ENCODE results near the gene KIAA0825. TPM values are rescaled to one million over a fixed set of nuclear protein-coding genes. Genes with fewer than 3 reads are reported as not detected.
"Not testable (repeated sequence)": the region's sequence is repeated elsewhere in the genome, so short reads cannot be mapped to it uniquely, and the experiment has no call there.

KIAA0825 gene
- polyA plus RNA-seq, 4 donors, result 4.2 to 5.4 (median 5.0) TPM

GRCh38 chr5:94388773-94389514 lies 229.5 kb downstream of the KIAA0825 start:
- DNase-seq (ENCODE audit: low read depth in 4 of 4, low spot score in 3 of 4), result no peak

- no peak for DNase-seq (ENCODE audit: low read depth in 4 of 4, low spot score in 3 of 4)
These were observed 232.6 kb downstream of the KIAA0825 start for GRCh38 chr5:94385767-94386166.

GRCh38 chr5:94378062-94378461 lies 240.3 kb downstream of the KIAA0825 start:
- no peak for DNase-seq (ENCODE audit: low read depth in 4 of 4, low spot score in 3 of 4)

GRCh38 chr5:94376672-94377345 lies 241.6 kb downstream of the KIAA0825 start:
- no peak for DNase-seq (ENCODE audit: low read depth in 4 of 4, low spot score in 3 of 4)

- no peak for DNase-seq (ENCODE audit: low read depth in 4 of 4, low spot score in 3 of 4)
These were observed 242.6 kb downstream of the KIAA0825 start for GRCh38 chr5:94375801-94376200.

GRCh38 chr5:94374336-94374735 lies 244.1 kb downstream of the KIAA0825 start:
- DNase-seq (ENCODE audit: low read depth in 4 of 4, low spot score in 3 of 4), result no peak

GRCh38 chr5:94367900-94368299 lies 250.5 kb downstream of the KIAA0825 start:
- DNase-seq (ENCODE audit: low read depth in 4 of 4, low spot score in 3 of 4), result no peak

GRCh38 chr5:94366811-94367210 lies 251.6 kb downstream of the KIAA0825 start:
- DNase-seq (ENCODE audit: low read depth in 4 of 4, low spot score in 3 of 4), result no peak

GRCh38 chr5:94362857-94363256 lies 255.5 kb downstream of the KIAA0825 start:
- no peak for DNase-seq (ENCODE audit: low read depth in 4 of 4, low spot score in 3 of 4)

GRCh38 chr5:94361832-94362796 lies 256.3 kb downstream of the KIAA0825 start:
- DNase-seq (ENCODE audit: low read depth in 4 of 4, low spot score in 3 of 4), result no peak

- no peak for DNase-seq (ENCODE audit: low read depth in 4 of 4, low spot score in 3 of 4)
These were observed 257.2 kb downstream of the KIAA0825 start for GRCh38 chr5:94361161-94361560.

- DNase-seq (ENCODE audit: low read depth in 4 of 4, low spot score in 3 of 4), result no peak
These were observed 257.8 kb downstream of the KIAA0825 start for GRCh38 chr5:94360382-94361130.

GRCh38 chr5:94359880-94360279 lies 258.5 kb downstream of the KIAA0825 start:
- DNase-seq (ENCODE audit: low read depth in 4 of 4, low spot score in 3 of 4), result no peak

- no peak for DNase-seq (ENCODE audit: low read depth in 4 of 4, low spot score in 3 of 4)
These were observed 262.6 kb downstream of the KIAA0825 start for GRCh38 chr5:94355811-94356210.

GRCh38 chr5:94354837-94355485 lies 263.4 kb downstream of the KIAA0825 start:
- DNase-seq (ENCODE audit: low read depth in 4 of 4, low spot score in 3 of 4), result not testable (repeated sequence)

GRCh38 chr5:94353605-94354004 lies 264.8 kb downstream of the KIAA0825 start:
- DNase-seq (ENCODE audit: low read depth in 4 of 4, low spot score in 3 of 4), result no peak

GRCh38 chr5:94347130-94347529 lies 271.3 kb downstream of the KIAA0825 start:
- no peak for DNase-seq (ENCODE audit: low read depth in 4 of 4, low spot score in 3 of 4)

GRCh38 chr5:94345257-94345656 lies 273.1 kb downstream of the KIAA0825 start:
- no peak for DNase-seq (ENCODE audit: low read depth in 4 of 4, low spot score in 3 of 4)

GRCh38 chr5:94337617-94338016 lies 280.8 kb downstream of the KIAA0825 start:
- DNase-seq (ENCODE audit: low read depth in 4 of 4, low spot score in 3 of 4), result no peak

GRCh38 chr5:94335936-94336335 lies 282.5 kb downstream of the KIAA0825 start:
- DNase-seq (ENCODE audit: low read depth in 4 of 4, low spot score in 3 of 4), result no peak

Data from right renal pelvis (tissue), 4 donors.